H1 (cell line): ENCODE data around the gene PTGES2. TPM values are rescaled to one million over a fixed set of nuclear protein-coding genes. Genes with fewer than 3 reads are reported as not detected.

Experiments used
- BCL11A ChIP-seq, 2 experiments: IDR thresholded peaks; one replicate each; pipeline ENCODE4 v1.6.1; 2011; ENCODE audit warnings: low read depth in 2 of 2, low read length in 2 of 2, mild to moderate bottlenecking in 2 of 2
- BRCA1 ChIP-seq: IDR thresholded peaks from 2 replicates; pipeline ENCODE4 v1.6.1; 2012; ENCODE audit warnings: low read depth, low read length, improper control_type of control experiment
- GTF2F1 ChIP-seq: IDR thresholded peaks from 2 replicates; pipeline ENCODE4 v1.6.1; 2012; ENCODE audit warnings: low read depth, low read length, improper control_type of control experiment, borderline replicate concordance
- NANOG ChIP-seq: IDR thresholded peaks from 2 replicates; pipeline ENCODE4 v1.6.1; 2011; ENCODE audit warnings: low read length, low read depth, mild to moderate bottlenecking, inconsistent platforms; ENCODE audit not compliant: insufficient read depth, poor library complexity, severe bottlenecking
- POLR2AphosphoS5 ChIP-seq: IDR thresholded peaks from 2 replicates; pipeline ENCODE4 v1.6.1; 2011; ENCODE audit warnings: low read depth, low read length
- SP4 ChIP-seq: IDR thresholded peaks from 2 replicates; pipeline ENCODE4 v1.6.1; 2012; ENCODE audit warnings: low read length, inconsistent platforms
- YY1 ChIP-seq: IDR thresholded peaks from 2 replicates; pipeline ENCODE4 v1.6.1; 2011; ENCODE audit warnings: low read depth, mild to moderate bottlenecking, low read length
- polyA plus RNA-seq, 7 experiments: library from polyadenylated mRNA; depleted of rRNA in 3 of 7; stranded (reverse) in 5 of 7; unstranded in 2 of 7; fragments of >200 nt in 5 of 7; fragments of 200-250 nt in 2 of 7; gene quantifications; 1 replicate in 5 of 7; 2 replicates in 1 of 7; 4 replicates in 1 of 7; pipeline versions ENCODE4 v1.2.1 to v1.2.3, GENCODE V29; 2011 to 2013; ENCODE audit warnings: missing spikeins in 2 of 7, mixed read lengths in 2 of 7
- total RNA-seq: library from RNA; stranded (reverse); fragmentation: NEBNext Ultra II Directional; extraction: Animal tissue kit (Norgen Biotek cat#: 25700); gene quantifications from 2 replicates; pipeline ENCODE4 v1.2.1, GENCODE V29; 2021
- TF ChIP-seq, protein P1 (sequence below): fragments of 300-600 bp; sonication (generic); IDR thresholded peaks from 2 replicates; pipeline ENCODE4 v1.7.1; 2012; ENCODE audit warnings: low read length, moderate library complexity, mild to moderate bottlenecking, inconsistent platforms; ENCODE audit not compliant: insufficient replicate concordance
- TF ChIP-seq, protein P2 (sequence below): IDR thresholded peaks from 2 replicates; pipeline ENCODE4 v1.6.1; 2012; ENCODE audit warnings: inconsistent platforms

PTGES2 gene
- total and polyA plus RNA-seq, 2 of the 8 experiments (the other 6 are each of a cell fraction or from before 2014, with no cell fraction given): 80.7 to 81.2 TPM

DNA sequence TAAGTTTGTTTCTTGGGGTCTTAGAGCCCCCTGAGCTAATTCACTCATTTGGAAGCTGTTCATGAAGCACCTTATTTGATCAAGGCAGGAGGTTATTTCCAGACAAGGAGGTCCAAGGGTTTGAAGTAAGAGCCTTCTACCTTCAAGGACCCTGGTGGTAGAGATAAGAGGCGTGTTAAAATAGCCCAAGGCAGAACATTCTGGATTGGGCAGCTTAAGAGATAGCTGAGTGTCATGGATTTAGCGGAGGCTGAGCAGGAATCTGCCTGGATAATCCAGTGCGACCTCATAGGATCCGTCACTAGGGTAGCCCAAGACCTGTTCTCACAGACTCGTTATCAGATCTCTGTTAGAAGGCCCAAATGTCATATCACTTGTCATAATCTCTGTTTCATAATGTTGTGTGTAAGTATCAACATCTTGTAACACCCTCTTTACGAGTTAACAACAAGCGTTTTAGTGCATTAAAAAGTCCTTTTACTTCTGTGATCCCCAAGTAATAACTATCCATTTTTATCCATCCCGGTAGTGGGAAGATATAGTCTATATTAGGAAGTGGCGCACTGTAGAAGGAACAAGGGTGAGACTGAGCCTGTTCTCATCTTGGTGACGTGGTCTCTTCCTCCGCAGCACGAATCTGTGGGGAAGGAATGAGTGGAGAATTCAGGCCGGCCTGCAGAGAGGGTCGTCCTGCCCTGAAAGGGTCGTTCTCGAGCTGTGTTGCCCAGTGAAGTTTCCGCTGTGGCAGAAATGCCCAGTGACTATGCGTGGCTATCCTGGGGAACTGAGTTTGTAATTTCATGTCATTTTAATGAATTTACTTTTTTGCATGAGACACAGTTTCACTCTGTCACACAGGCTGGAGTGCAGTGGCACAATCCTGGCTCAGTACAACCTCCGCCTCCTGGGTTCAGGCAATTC is 30.7 kb downstream of the PTGES2 start (continued):
- TF ChIP-seq POLR2AphosphoS5: no peak
- TF ChIP-seq BRCA1: no peak
- TF ChIP-seq NANOG: no peak
- no peak for TF ChIP-seq SP4
- TF ChIP-seq YY1: no peak
- TF ChIP-seq, protein P1, sequence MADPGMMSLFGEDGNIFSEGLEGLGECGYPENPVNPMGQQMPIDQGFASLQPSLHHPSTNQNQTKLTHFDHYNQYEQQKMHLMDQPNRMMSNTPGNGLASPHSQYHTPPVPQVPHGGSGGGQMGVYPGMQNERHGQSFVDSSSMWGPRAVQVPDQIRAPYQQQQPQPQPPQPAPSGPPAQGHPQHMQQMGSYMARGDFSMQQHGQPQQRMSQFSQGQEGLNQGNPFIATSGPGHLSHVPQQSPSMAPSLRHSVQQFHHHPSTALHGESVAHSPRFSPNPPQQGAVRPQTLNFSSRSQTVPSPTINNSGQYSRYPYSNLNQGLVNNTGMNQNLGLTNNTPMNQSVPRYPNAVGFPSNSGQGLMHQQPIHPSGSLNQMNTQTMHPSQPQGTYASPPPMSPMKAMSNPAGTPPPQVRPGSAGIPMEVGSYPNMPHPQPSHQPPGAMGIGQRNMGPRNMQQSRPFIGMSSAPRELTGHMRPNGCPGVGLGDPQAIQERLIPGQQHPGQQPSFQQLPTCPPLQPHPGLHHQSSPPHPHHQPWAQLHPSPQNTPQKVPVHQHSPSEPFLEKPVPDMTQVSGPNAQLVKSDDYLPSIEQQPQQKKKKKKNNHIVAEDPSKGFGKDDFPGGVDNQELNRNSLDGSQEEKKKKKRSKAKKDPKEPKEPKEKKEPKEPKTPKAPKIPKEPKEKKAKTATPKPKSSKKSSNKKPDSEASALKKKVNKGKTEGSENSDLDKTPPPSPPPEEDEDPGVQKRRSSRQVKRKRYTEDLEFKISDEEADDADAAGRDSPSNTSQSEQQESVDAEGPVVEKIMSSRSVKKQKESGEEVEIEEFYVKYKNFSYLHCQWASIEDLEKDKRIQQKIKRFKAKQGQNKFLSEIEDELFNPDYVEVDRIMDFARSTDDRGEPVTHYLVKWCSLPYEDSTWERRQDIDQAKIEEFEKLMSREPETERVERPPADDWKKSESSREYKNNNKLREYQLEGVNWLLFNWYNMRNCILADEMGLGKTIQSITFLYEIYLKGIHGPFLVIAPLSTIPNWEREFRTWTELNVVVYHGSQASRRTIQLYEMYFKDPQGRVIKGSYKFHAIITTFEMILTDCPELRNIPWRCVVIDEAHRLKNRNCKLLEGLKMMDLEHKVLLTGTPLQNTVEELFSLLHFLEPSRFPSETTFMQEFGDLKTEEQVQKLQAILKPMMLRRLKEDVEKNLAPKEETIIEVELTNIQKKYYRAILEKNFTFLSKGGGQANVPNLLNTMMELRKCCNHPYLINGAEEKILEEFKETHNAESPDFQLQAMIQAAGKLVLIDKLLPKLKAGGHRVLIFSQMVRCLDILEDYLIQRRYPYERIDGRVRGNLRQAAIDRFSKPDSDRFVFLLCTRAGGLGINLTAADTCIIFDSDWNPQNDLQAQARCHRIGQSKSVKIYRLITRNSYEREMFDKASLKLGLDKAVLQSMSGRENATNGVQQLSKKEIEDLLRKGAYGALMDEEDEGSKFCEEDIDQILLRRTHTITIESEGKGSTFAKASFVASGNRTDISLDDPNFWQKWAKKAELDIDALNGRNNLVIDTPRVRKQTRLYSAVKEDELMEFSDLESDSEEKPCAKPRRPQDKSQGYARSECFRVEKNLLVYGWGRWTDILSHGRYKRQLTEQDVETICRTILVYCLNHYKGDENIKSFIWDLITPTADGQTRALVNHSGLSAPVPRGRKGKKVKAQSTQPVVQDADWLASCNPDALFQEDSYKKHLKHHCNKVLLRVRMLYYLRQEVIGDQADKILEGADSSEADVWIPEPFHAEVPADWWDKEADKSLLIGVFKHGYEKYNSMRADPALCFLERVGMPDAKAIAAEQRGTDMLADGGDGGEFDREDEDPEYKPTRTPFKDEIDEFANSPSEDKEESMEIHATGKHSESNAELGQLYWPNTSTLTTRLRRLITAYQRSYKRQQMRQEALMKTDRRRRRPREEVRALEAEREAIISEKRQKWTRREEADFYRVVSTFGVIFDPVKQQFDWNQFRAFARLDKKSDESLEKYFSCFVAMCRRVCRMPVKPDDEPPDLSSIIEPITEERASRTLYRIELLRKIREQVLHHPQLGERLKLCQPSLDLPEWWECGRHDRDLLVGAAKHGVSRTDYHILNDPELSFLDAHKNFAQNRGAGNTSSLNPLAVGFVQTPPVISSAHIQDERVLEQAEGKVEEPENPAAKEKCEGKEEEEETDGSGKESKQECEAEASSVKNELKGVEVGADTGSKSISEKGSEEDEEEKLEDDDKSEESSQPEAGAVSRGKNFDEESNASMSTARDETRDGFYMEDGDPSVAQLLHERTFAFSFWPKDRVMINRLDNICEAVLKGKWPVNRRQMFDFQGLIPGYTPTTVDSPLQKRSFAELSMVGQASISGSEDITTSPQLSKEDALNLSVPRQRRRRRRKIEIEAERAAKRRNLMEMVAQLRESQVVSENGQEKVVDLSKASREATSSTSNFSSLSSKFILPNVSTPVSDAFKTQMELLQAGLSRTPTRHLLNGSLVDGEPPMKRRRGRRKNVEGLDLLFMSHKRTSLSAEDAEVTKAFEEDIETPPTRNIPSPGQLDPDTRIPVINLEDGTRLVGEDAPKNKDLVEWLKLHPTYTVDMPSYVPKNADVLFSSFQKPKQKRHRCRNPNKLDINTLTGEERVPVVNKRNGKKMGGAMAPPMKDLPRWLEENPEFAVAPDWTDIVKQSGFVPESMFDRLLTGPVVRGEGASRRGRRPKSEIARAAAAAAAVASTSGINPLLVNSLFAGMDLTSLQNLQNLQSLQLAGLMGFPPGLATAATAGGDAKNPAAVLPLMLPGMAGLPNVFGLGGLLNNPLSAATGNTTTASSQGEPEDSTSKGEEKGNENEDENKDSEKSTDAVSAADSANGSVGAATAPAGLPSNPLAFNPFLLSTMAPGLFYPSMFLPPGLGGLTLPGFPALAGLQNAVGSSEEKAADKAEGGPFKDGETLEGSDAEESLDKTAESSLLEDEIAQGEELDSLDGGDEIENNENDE: no peak
- no peak for TF ChIP-seq BCL11A (IDR thresholded peaks at IDR 0.05; ENCODE audit: low read depth in 2 of 2, low read length in 2 of 2)
- no peak for TF ChIP-seq GTF2F1
- TF ChIP-seq, protein P2, sequence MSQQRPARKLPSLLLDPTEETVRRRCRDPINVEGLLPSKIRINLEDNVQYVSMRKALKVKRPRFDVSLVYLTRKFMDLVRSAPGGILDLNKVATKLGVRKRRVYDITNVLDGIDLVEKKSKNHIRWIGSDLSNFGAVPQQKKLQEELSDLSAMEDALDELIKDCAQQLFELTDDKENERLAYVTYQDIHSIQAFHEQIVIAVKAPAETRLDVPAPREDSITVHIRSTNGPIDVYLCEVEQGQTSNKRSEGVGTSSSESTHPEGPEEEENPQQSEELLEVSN: no peak
- TF ChIP-seq, all 59 proteins: peak for 0
